ENCODE data around the gene KIDINS220. TPM values are rescaled to one million over a fixed set of nuclear protein-coding genes. Genes with fewer than 3 reads are reported as not detected.

Gene KIDINS220
- polyA plus RNA-seq, 2 of the 4 experiments (the other 2 are of a cell fraction), result 16.4 to 45.9 TPM

DNA sequence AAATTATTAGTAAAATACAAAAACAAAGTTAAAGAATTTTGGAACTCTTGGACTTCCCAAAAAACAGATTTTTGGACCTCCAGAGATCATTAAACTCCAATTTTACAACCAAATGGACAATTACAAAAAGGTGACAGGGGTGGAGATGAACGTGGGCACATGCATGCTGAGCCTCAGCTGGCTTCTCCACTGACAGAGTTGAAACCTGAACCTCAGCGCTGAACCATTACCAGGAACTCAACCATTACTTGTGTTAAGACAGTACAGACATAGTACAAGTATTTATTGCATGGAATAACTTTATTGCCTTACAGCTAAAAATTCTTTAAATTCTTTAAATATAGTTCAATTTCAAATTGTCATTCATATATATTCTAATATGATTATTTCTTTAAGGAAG is 33.0 kb upstream of the KIDINS220 start (continued):
- TF ChIP-seq, protein P1, sequence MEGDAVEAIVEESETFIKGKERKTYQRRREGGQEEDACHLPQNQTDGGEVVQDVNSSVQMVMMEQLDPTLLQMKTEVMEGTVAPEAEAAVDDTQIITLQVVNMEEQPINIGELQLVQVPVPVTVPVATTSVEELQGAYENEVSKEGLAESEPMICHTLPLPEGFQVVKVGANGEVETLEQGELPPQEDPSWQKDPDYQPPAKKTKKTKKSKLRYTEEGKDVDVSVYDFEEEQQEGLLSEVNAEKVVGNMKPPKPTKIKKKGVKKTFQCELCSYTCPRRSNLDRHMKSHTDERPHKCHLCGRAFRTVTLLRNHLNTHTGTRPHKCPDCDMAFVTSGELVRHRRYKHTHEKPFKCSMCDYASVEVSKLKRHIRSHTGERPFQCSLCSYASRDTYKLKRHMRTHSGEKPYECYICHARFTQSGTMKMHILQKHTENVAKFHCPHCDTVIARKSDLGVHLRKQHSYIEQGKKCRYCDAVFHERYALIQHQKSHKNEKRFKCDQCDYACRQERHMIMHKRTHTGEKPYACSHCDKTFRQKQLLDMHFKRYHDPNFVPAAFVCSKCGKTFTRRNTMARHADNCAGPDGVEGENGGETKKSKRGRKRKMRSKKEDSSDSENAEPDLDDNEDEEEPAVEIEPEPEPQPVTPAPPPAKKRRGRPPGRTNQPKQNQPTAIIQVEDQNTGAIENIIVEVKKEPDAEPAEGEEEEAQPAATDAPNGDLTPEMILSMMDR (IDR thresholded peaks at IDR 0.05), result no peak
- TF ChIP-seq ESRRA (IDR thresholded peaks at IDR 0.05; ENCODE audit: borderline replicate concordance, low read length) (no peak), NFE2L2 (conservative IDR thresholded peaks at IDR 0.05; ENCODE audit: low read length) (no peak)

DNA sequence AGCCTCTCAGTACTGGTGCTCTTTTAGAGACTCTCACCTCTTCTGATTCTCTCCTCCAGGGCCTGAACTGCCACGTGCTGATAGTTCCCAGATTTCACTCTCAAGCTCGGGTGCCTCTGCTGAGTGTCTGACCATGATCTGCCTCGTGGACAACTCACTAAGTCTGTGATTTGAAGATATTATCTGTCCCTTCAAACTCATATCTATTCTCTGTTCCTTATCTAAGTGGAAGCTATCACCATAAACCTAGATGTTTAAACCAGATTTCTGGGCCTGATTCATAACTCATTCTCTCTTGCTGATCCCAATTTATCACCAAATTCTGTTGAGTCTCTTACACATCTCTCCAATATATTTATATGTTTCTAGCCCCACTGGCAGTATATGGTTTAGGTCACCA is 29.9 kb upstream of the KIDINS220 start:
- no peak overlapping the region for H3K27ac ChIP-seq
- POLR2A ChIA-PET, result no interaction called here
- CTCF ChIA-PET, result interaction anchor here (9.2 kb wide), 1 partner anchor 273 kb away, joined by 113 read pairs; no protein-coding TSS in a partner anchor
- 79% methylated on average over 3 of the region's 3 CpGs for WGBS (ENCODE audit: missing lambda C conversion rate)
- H3K9me3 ChIP-seq, result no peaks in the 10 kb centered on the region
- no peak for DNase-seq (ENCODE audit: low read depth in 1 of 2, low spot score in 1 of 2)
- H3K4me2 ChIP-seq, result no peak overlapping the region
- ATAC-seq, result no peak
- TF ChIP-seq FOSB (CRISPR knock-in tag; IDR thresholded peaks at IDR 0.05), result no peak
- no peak for TF ChIP-seq MAFK (IDR thresholded peaks at IDR 0.05; ENCODE audit: partially characterized antibody)
- TF ChIP-seq MAZ (IDR thresholded peaks at IDR 0.05; ENCODE audit: borderline replicate concordance, low read depth, low read length), result no peak
- TF ChIP-seq, protein P2, sequence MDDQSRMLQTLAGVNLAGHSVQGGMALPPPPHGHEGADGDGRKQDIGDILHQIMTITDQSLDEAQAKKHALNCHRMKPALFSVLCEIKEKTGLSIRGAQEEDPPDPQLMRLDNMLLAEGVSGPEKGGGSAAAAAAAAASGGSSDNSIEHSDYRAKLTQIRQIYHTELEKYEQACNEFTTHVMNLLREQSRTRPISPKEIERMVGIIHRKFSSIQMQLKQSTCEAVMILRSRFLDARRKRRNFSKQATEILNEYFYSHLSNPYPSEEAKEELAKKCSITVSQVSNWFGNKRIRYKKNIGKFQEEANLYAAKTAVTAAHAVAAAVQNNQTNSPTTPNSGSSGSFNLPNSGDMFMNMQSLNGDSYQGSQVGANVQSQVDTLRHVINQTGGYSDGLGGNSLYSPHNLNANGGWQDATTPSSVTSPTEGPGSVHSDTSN (IDR thresholded peaks at IDR 0.05), result no peak
- no peak for TF ChIP-seq RCOR1 (IDR thresholded peaks at IDR 0.05; ENCODE audit: low read depth, low read length)
- TF ChIP-seq ZC3H11A (IDR thresholded peaks at IDR 0.05), result no peak
- TF ChIP-seq HOXB13 (CRISPR knock-in tag; IDR thresholded peaks at IDR 0.05; ENCODE audit: low read depth), result no peak
- TF ChIP-seq ZNF302 (CRISPR knock-in tag; IDR thresholded peaks at IDR 0.05), result no peak
- TF ChIP-seq, protein P3, sequence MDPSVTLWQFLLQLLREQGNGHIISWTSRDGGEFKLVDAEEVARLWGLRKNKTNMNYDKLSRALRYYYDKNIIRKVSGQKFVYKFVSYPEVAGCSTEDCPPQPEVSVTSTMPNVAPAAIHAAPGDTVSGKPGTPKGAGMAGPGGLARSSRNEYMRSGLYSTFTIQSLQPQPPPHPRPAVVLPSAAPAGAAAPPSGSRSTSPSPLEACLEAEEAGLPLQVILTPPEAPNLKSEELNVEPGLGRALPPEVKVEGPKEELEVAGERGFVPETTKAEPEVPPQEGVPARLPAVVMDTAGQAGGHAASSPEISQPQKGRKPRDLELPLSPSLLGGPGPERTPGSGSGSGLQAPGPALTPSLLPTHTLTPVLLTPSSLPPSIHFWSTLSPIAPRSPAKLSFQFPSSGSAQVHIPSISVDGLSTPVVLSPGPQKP (IDR thresholded peaks at IDR 0.05; ENCODE audit: low read depth, low read length), result no peak
- no peak for TF ChIP-seq NR3C1 (IDR thresholded peaks at IDR 0.05)
- TF ChIP-seq, protein P4, sequence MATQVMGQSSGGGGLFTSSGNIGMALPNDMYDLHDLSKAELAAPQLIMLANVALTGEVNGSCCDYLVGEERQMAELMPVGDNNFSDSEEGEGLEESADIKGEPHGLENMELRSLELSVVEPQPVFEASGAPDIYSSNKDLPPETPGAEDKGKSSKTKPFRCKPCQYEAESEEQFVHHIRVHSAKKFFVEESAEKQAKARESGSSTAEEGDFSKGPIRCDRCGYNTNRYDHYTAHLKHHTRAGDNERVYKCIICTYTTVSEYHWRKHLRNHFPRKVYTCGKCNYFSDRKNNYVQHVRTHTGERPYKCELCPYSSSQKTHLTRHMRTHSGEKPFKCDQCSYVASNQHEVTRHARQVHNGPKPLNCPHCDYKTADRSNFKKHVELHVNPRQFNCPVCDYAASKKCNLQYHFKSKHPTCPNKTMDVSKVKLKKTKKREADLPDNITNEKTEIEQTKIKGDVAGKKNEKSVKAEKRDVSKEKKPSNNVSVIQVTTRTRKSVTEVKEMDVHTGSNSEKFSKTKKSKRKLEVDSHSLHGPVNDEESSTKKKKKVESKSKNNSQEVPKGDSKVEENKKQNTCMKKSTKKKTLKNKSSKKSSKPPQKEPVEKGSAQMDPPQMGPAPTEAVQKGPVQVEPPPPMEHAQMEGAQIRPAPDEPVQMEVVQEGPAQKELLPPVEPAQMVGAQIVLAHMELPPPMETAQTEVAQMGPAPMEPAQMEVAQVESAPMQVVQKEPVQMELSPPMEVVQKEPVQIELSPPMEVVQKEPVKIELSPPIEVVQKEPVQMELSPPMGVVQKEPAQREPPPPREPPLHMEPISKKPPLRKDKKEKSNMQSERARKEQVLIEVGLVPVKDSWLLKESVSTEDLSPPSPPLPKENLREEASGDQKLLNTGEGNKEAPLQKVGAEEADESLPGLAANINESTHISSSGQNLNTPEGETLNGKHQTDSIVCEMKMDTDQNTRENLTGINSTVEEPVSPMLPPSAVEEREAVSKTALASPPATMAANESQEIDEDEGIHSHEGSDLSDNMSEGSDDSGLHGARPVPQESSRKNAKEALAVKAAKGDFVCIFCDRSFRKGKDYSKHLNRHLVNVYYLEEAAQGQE (IDR thresholded peaks at IDR 0.05), result no peak
- no peak for TF ChIP-seq TP53 (CRISPR knock-in tag; IDR thresholded peaks at IDR 0.05)
- no peak for TF ChIP-seq ZFP36 (IDR thresholded peaks at IDR 0.05; ENCODE audit: borderline replicate concordance, partially characterized antibody)
- no peak for TF ChIP-seq HEYL (CRISPR knock-in tag; IDR thresholded peaks at IDR 0.05)
- no peak overlapping the region for H3K4me3 ChIP-seq
- no peaks in the 10 kb centered on the region for H3K4me1 ChIP-seq
- no peak for FAIRE-seq
